ENCODE results near the gene NRXN3.

Gene NRXN3

GRCh38 chr14:79513446-79513845, 1343.3 kb downstream of the NRXN3 start:
- DNase-seq, result no peak

GRCh38 chr14:79514700-79515099, 1344.5 kb downstream of the NRXN3 start:
- DNase-seq, result no peak

GRCh38 chr14:79515158-79515557, 1345.0 kb downstream of the NRXN3 start:
- no peak for DNase-seq

DNA sequence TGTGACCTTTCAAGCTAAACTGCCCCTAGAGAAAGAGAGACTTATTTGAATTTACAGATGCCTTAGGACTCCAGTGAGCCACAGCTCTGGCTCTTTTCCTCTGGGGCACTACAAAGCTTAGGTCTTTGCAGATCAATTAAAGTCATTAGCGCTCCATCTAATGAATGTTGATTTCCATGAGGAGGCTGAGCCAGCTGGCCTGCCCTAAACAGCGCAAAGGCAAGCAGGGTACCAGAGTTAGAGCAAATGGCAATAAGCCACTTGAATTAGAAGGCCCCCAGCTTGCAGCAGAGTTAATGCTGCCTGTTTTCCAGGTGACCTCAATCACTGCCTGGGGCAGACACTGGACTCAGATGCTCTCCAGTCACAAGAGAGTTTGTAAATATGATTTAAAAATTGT, 1345.8 kb downstream of the NRXN3 start:
- peak in 1 of 2 experiments; percentile 26 for DNase-seq

GRCh38 chr14:79525416-79525815, 1355.2 kb downstream of the NRXN3 start:
- no peak for DNase-seq

DNA sequence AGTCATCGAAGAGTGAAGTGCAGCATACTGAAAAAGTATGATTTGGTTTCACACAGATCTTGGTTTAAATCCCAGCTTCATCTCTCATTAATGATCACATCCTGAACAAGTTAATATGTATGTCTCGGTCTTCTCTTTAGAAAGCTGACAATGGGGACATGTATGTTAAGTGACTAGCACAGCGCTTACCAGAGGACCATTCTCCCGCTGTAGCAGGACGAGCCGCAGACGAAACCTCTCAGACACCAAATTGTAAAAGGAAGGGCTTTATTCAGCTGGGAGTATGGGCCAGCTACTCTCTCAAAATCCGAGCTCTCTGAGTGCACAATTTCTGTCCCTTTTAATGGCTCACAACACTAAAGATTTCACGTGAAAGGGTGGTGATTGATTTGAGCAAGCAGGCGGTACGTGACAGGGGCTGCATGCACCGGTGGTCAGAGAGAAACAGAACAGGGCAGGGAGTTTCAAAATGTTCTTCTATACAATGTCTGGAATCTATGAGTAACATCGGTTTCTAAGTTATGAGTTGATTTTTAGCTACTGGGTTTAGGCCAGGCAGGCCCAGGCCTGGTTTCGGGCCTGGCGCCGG, 1358.7 kb downstream of the NRXN3 start:
- no peak for DNase-seq

- no peak for DNase-seq
Observed at GRCh38 chr14:79530555-79530954, 1360.4 kb downstream of the NRXN3 start.

GRCh38 chr14:79534703-79535353, 1364.7 kb downstream of the NRXN3 start:
- DNase-seq, result no peak

- DNase-seq, result no peak
Observed at GRCh38 chr14:79540394-79540793, 1370.2 kb downstream of the NRXN3 start.

GRCh38 chr14:79542121-79542520, 1371.9 kb downstream of the NRXN3 start:
- no peak for DNase-seq

GRCh38 chr14:79543348-79543747, 1373.2 kb downstream of the NRXN3 start:
- DNase-seq, result no peak

DNA sequence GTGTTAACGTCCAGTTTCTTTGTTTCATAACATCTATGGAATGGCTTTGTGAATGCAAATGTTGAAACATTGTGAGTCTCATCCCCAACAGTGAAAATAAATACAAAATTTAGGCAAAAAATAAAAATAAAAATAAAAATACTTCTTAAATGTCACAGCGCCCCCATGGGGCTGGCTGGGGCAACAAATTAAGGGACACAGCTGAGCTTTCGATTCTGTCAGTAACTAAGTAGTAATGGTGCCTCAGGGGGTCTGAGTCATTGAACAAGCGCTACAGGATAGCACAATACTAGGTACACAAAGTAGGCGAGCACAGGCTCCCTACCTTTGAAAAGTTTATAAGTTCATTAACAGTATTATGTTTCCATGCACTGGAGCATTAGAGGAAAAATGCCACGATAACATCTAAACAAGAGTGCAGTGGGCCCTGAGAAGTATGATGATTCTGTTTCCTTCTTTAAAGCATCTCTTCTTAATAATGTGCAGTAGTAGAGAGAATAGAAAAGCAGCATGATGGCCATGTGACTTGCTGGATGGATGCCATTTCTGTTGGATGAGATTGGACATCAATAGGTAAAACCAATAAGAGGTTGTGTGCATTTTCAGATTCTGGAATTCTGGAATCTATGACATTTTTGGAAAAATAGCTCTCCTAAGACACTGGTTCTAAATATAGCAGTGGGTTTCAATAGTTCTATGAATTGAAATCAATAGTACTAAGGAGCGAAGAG, 1374.0 kb downstream of the NRXN3 start:
- peak; percentile 34 to 36 for DNase-seq

GRCh38 chr14:79544698-79545070, 1374.5 kb downstream of the NRXN3 start:
- DNase-seq, result peak; percentile 34 to 74

GRCh38 chr14:79548836-79549235, 1378.7 kb downstream of the NRXN3 start:
- DNase-seq, result no peak

DNA sequence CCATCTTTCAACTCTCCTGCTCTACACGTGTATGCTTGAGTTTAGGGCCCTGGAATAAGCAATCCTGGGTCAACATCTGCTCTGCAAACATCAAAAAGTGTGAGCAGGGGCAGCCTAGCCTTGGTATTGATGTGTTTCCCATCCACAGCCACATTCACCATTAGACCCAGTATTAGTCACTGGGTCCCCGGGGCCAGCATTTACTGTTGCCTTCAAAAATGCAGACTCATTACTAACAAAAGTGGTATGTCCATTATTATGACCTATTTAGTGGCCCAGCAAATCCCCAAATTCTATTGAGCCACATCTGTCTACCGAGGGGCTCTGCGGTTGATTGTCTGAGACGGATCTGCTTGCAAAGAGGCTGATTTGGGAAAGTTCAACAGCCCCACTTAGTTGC, 1379.3 kb downstream of the NRXN3 start:
- DNase-seq, result no peak

DNA sequence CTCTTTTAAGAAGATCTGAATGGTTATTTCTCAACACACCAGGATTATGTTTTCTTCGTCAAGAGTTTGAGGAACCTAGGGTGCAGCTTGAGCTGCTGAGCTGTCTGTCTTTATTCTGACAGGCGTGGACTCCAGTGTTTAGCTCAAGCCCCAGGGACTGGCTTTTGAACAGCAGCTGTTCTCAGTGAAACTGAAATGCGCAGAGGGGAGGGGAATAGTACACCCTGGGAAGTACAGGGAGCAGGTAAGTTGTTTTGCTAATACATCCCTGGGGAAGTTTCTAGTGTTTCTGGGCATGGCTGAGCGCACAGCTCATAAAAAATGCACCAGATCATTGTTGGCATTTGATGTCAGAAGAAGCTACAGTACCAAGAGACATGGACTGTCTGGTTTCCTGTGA, 1381.3 kb downstream of the NRXN3 start:
- no peak for DNase-seq

DNA sequence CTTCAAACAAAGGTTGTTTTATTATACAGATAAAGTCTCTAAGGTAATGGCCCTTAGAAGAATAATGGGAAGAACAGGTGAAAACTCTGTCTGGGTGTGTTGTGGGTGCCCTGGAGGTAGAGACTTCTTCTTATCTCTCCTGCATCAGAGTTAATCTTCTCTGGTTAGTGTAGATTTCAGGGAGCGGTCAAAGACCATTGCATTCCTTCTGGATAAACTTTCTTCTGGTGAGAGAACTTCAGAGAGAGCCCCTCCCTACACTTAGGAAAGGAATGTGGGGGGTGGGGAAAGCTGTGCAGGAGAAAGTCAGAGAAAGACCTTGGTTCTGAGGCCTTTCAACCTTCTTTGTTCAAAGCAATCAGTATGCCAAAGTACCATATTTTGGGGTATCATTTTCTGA, 1382.6 kb downstream of the NRXN3 start:
- no peak for DNase-seq

DNA sequence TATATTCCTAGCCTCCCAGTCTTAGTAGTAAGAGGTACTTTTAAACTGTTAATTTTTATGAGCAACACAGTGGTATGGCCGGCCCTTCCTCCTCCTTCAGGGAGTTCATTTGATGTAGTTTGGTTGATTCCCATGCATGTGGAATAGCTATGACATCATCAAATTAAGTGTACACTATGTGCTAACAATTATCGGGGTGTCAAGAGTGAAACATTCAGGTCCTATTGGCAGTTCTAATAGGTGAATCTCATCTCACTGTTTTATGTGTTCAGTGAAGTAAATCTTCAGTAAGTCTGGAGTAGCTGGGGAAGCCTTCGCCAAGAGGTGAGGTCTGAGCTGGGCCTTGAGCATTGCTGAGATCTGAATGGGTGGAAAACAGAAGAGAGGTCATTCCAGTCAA, 1384.6 kb downstream of the NRXN3 start:
- DNase-seq, result no peak

DNA sequence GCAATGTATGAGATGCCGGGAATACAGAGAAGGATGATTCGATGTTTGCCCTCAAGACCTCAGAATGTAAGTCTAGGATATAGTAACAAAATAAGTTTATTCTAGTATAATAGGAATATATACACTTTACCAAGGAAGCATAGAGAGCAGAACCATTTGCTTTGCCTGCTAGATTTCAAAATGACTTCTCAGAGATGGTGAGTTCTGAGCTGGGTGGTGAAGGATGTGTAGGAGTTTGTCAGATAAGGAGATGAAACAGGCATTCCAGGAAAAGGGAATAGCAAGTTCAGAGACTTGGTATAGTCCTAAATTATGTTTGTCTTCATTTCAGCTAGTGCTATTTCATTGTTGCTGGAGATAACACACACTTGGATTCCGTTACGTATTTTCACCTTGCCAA, 1385.3 kb downstream of the NRXN3 start:
- DNase-seq, result no peak

DNA sequence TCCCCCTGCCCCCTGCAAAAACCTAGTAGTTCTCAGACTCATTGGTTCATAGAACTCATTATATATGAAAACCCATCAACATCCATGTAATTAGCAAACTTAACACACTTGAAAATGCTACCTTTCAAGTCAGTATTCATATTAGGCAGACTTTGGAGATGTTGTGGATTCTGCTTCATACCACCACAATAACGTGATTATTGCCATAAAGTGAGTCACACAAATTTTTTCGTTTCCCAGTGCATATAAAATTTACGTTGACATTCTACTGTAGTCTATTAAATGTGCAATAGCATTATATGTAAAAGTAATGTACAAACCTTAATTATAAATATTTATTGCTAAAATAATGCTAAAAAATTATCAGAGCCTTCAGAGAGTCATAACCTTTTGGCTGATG, 1387.1 kb downstream of the NRXN3 start:
- DNase-seq, result no peak

GRCh38 chr14:79562185-79562584, 1392.0 kb downstream of the NRXN3 start:
- DNase-seq, result no peak

- DNase-seq, result no peak
Observed at GRCh38 chr14:79564371-79564770, 1394.2 kb downstream of the NRXN3 start.

- peak in 1 of 2 experiments; percentile 21 for DNase-seq
Observed at GRCh38 chr14:79567306-79567705, 1397.1 kb downstream of the NRXN3 start.

DNA sequence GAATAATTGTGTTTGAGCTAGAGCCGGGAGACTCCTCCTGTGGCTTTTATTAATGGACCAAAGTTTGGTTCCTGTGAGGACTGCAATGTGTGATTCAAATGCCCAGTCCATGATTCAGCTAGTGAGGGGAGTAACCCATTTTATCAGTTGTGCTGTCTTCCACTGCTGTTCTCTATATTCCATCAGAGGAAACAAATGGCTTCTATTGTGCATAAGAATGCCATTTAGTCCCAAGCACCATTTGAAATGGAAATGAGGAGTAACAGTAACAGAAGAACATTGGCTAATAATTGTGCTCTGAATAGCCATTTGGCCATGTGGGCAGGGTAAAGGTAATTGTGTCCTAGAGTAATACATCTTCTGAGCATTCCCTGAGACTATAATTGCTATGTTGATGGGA, 1398.4 kb downstream of the NRXN3 start:
- DNase-seq, result no peak

Data from NCI-H446 (cell line).